Astrocyte of the cerebellum (primary cell): Measurements from ENCODE around the gene LIN7C.
"Not testable (repeated sequence)": the region's sequence is repeated elsewhere in the genome, so short reads cannot be mapped to it uniquely, and the experiment has no call there.

Source experiments
- DNase-seq: peaks from one replicate; pipeline ENCODE4 v3.0.0-alpha.2; 2011; ENCODE audit warnings: low read depth
- H3K4me3 ChIP-seq: 2 replicates; pipeline ENCODE4 v1.5.1; 2011; ENCODE audit warnings: mild to moderate bottlenecking, low read depth, low read length, moderate library complexity
- CTCF ChIP-seq: IDR thresholded peaks from 2 replicates; pipeline ENCODE4 v1.5.1; 2012; ENCODE audit warnings: low read length, low read depth, moderate library complexity, mild to moderate bottlenecking; ENCODE audit errors: missing control alignments
- in situ Hi-C: cut with HindIII; loops from 2 replicates; pipeline ENCODE4 v1.10.0; 2017; ENCODE audit warnings: low sequenced_read_pairs

LIN7C gene

DNA sequence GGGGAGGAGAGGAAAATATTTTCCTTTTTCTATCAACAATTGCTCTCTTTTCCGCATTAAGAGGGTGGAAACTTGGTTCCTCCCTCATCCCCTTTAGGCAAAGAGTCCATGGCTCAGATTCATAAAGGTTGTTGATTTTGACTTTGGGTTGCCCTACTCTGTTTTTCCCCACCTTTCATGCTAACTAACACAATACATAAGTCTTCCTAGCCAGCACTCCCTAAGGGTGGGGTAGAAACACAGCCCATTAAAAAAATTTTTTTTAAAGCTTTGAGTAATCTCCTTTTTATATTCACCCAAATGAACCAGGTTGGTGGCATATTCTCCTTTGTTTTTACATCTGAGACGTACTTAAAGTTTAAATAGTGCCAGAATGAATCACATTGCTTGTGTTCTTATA is 20.0 kb upstream of the LIN7C start:
- in situ Hi-C loops, result no loop called here
- no peak for TF ChIP-seq CTCF
- no peak overlapping the region for H3K4me3 ChIP-seq
- no peak for DNase-seq

DNA sequence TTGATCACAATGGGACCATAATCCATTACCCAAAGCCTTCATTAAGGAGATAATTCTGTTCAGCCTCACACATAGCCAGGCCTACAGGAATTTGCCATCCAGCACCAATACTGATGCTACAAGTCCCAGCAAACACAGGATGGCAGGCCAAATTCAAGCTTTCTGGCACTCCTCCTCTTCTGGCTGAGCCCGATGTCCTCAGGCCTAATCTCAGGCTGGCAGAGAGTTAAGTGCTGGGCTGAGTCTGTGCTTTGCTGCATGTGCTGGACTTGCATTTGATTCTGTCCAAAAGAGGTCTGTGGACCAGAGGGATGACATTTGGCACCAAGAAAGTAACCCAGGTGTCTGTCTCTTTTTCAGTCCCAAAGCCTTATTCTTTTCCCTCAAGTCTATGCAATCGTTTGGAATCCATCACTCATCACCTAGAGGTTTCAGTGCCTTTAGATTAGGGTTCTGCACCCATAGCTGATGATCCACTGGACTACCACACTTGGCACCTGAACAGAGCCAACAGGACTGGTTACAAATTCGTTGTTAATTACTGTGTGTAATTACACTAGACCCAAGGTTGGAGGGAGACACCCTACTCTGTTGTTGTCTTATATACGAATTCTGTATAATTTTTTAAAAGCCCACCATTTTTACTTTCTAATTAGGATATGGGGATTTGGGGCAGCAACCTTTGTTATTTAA is 19.4 kb upstream of the LIN7C start:
- no peak for TF ChIP-seq CTCF
- no peak overlapping the region for H3K4me3 ChIP-seq
- DNase-seq, result no peak
- in situ Hi-C loops, result no loop called here

DNA sequence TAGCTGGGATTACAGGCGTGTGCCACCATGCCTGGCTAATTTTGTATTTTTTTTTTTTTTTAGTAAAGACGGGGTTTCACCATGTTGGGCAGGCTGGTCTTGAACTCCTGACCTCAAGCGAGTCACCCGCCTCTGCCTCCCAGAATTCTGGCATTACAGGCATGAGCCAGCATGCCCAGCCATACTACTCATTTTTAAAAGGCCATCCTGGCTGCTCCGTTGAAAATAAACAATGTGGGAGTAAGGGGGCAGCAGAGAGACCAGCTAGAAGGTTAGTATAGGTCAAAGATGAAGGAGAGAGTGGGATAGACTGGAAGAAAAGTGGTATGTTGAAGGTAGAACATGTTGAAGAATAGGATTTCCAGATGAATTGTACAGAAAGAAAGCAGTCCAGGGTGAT is 17.6 kb upstream of the LIN7C start:
- TF ChIP-seq CTCF, result no peak
- no peak overlapping the region for H3K4me3 ChIP-seq
- in situ Hi-C loops, result no loop called here
- DNase-seq, result no peak

DNA sequence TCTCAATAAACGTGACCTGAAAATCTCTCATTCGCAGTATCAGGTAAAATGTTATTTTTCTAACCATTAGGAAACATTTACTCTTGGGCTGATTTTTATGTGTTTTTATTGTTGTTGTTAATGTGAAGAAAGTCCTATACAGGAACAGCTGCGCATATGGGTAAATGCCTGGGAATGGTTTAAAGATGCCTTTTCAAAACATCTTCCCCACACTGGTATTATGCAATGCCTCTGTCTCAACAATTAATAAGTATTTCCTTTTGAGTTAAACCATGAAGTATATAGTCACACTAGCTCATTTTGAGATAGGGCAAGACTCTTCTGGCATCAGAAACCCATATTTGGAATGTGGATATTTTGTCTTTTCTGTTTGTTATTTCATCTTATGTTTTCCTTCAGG is 13.7 kb upstream of the LIN7C start:
- H3K4me3 ChIP-seq, result no peak overlapping the region
- in situ Hi-C loops, result no loop called here
- no peak for DNase-seq
- TF ChIP-seq CTCF, result no peak

DNA sequence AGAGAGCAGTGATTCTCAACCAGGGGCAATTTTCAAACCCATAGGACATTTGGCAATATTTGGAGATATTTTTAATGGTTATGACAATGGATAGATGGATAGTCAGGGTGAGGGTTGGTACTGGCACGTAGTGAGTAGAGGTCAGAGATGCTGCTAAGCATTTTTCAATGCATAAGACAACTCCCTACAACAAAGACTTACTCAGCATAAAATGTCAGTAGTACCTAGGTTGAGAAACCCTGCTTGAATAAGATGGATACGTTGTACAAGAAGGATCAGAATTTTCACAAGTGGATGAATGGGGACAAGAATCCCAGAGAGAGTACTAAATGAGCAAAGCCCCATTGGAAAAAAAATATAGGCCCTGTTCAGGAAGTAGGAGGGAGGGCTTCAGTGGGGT is 11.9 kb upstream of the LIN7C start:
- no peak overlapping the region for H3K4me3 ChIP-seq
- in situ Hi-C loops, result no loop called here
- TF ChIP-seq CTCF, result no peak
- no peak for DNase-seq

DNA sequence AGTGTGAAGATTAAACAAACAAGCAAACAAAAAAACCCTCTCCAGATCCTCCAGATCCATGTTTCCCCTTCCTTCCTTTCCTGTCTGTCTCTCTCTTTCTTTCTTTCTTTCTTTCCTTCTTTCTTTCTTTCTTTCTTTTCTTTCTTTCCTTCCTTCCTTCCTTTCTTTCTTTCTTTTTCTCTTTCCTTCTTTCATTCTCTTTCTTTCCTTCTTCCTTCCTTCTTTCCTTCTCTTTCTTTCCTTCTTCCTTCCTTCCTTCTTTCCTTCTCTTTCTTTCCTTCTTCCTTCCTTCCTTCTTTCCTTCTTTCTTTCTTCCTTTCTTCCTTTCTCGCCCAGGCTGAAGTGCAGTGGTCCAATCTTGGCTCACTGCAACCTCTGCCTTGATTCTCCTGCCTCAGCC is 10.9 kb upstream of the LIN7C start:
- H3K4me3 ChIP-seq, DNase-seq, in situ Hi-C loops: not testable (repeated sequence)

DNA sequence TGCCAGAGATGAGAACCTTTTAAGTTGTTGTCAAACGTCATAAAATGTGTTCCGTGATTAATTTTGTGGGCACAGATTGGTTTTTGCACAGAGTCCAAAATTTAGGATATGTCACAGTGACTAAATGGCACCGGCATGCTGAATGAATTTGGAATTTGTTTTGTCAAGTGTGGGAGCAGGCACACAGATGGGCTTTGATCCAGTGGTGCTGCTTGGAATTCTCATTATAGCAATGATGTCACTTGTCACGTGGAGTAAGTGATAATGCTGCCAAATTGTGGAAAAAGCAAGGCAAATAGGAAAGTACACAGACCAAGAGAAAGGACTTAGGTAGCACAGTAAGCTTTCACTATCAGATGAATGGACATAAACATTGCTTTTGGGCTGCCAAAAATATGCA is 8.0 kb upstream of the LIN7C start:
- TF ChIP-seq CTCF, result no peak
- in situ Hi-C loops, result no loop called here
- DNase-seq, result peak; percentile 82
- no peak overlapping the region for H3K4me3 ChIP-seq
